ENCODE results near the gene UNC13D.

DNA sequence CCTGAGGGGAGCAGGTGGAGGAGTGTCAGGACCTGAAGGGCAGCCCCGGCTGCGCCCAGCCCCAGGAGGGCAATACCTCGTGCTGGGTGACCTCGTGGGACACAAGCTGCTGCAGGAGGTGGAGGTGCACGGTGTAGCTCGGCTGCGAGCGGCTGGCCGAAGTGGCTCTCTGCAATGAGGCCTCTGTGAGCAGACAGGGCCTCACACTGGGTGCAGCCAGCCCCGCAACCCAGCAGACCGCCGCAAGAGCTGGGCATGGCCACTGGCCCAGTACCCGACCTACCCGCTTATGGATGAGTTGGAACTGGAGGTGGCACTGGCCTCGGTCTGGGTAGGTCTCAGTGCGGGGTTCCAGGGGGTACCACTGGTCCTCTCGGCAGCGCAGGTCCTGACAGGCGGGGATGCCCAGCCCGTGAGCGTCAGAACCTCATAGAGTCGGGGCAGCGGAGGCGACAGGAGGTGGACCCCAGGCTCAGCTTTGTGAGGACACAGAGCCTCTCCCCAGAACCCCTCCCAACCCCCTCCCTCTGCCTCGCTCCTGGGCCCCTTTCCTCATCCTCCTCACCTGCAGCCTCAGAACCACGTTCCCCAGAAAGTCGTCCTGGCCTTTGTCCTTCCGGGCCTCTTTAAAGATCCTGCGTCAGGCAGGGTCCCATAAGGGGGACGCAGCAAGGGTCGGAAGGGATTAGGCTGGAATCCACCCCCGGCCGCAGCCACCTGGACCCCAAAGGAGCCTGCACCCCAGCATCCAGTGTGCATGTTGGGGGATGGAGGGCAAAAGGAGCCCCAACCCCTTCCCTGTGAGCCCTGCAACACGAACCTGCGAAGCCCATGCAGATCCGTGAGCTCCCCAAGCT is 4.0 kb downstream of the UNC13D start:
- TF ChIP-seq POLR2AphosphoS5 (IDR thresholded peaks at IDR 0.05; ENCODE audit: low read depth, low read length) = no peak
- TF ChIP-seq, protein P1, sequence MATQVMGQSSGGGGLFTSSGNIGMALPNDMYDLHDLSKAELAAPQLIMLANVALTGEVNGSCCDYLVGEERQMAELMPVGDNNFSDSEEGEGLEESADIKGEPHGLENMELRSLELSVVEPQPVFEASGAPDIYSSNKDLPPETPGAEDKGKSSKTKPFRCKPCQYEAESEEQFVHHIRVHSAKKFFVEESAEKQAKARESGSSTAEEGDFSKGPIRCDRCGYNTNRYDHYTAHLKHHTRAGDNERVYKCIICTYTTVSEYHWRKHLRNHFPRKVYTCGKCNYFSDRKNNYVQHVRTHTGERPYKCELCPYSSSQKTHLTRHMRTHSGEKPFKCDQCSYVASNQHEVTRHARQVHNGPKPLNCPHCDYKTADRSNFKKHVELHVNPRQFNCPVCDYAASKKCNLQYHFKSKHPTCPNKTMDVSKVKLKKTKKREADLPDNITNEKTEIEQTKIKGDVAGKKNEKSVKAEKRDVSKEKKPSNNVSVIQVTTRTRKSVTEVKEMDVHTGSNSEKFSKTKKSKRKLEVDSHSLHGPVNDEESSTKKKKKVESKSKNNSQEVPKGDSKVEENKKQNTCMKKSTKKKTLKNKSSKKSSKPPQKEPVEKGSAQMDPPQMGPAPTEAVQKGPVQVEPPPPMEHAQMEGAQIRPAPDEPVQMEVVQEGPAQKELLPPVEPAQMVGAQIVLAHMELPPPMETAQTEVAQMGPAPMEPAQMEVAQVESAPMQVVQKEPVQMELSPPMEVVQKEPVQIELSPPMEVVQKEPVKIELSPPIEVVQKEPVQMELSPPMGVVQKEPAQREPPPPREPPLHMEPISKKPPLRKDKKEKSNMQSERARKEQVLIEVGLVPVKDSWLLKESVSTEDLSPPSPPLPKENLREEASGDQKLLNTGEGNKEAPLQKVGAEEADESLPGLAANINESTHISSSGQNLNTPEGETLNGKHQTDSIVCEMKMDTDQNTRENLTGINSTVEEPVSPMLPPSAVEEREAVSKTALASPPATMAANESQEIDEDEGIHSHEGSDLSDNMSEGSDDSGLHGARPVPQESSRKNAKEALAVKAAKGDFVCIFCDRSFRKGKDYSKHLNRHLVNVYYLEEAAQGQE (IDR thresholded peaks at IDR 0.05; ENCODE audit: insufficient read depth in 1 of 2, low read depth in 2 of 2, low read length in 1 of 2) = no peak
- TF ChIP-seq, protein P2, sequence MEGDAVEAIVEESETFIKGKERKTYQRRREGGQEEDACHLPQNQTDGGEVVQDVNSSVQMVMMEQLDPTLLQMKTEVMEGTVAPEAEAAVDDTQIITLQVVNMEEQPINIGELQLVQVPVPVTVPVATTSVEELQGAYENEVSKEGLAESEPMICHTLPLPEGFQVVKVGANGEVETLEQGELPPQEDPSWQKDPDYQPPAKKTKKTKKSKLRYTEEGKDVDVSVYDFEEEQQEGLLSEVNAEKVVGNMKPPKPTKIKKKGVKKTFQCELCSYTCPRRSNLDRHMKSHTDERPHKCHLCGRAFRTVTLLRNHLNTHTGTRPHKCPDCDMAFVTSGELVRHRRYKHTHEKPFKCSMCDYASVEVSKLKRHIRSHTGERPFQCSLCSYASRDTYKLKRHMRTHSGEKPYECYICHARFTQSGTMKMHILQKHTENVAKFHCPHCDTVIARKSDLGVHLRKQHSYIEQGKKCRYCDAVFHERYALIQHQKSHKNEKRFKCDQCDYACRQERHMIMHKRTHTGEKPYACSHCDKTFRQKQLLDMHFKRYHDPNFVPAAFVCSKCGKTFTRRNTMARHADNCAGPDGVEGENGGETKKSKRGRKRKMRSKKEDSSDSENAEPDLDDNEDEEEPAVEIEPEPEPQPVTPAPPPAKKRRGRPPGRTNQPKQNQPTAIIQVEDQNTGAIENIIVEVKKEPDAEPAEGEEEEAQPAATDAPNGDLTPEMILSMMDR (IDR thresholded peaks at IDR 0.05) = no peak
